Measurements from ENCODE around the gene ZBTB5. TPM values are rescaled to one million over a fixed set of nuclear protein-coding genes. Genes with fewer than 3 reads are reported as not detected.

ZBTB5 gene
- total and polyA plus RNA-seq, 2 of the 8 experiments (the other 6 are each of a cell fraction or from before 2014, with no cell fraction given), result 13.3 to 14.5 TPM

- H3K23me2 ChIP-seq (ENCODE audit: low read depth, low read length), result no peaks in the 10 kb centered on the region
- no peak overlapping the region for H3K27ac ChIP-seq (ENCODE audit: low read depth, low read length)
- 88% methylated on average over 5 of the region's 5 CpGs; no CpG with 5 or more reads in 1 of the 2 experiments for WGBS, 2 experiments (ENCODE audit: extremely low coverage in 1 of 2, insufficient coverage in 1 of 2, insufficient read length in 1 of 2, insufficient replicate concordance in 2 of 2, low coverage in 1 of 2, low lambda C conversion rate in 2 of 2, missing lambda C conversion rate in 1 of 2)
- no peak overlapping the region for H4K8ac ChIP-seq (ENCODE audit: extremely low read depth, insufficient read depth, low read length)
- H2BK120ac ChIP-seq (replicated peaks; ENCODE audit: low read depth, low read length), result no peak overlapping the region
- H3K4me3 ChIP-seq (ENCODE audit: extremely low read depth in 1 of 4, insufficient read depth in 2 of 4, low read depth in 3 of 4, low read length in 4 of 4), result no peak overlapping the region
- H3K9me3 ChIP-seq (ENCODE audit: insufficient read depth in 2 of 2, low read depth in 1 of 2, low read length in 1 of 2), result no peaks in the 10 kb centered on the region
- H4K20me1 ChIP-seq (replicated peaks in 1 of 2; ENCODE audit: control insufficient read depth in 1 of 2, insufficient read depth in 2 of 2, low read length in 2 of 2), result peaks cover 6 to 9% of the 10 kb centered on the region in 2 experiments
- TF ChIP-seq SIX5 (IDR thresholded peaks at IDR 0.05; ENCODE audit: low read depth, low read length) (no peak), SP4 (IDR thresholded peaks at IDR 0.05; ENCODE audit: low read length) (no peak), ATF2 (IDR thresholded peaks at IDR 0.05; ENCODE audit: low read length) (no peak), ASH2L (IDR thresholded peaks at IDR 0.05; ENCODE audit: low read length) (no peak), RFX5 (IDR thresholded peaks at IDR 0.05; ENCODE audit: borderline replicate concordance, low read depth, low read length) (no peak)
- peaks cover 11 to 52% (median 38%) of the 10 kb centered on the region in 4 experiments for H3K36me3 ChIP-seq (ENCODE audit: control insufficient read depth in 2 of 4, insufficient read depth in 4 of 4, low read length in 3 of 4)
- H4K5ac ChIP-seq (ENCODE audit: insufficient read length, low read depth, low read length), result no peak overlapping the region
- POLR2A ChIA-PET (ENCODE audit: partially characterized antibody), result interaction anchor here (1.1 to 3.5 kb wide), 4 partner anchors 8 to 38 kb away, joined by 3 to 15 read pairs (median 4); partner anchors contain the start of gene POLR1E
- H2BK5ac ChIP-seq (ENCODE audit: low read depth, low read length), result no peak overlapping the region
- no peak overlapping the region for H2AFZ ChIP-seq (ENCODE audit: low read length)
- H4K91ac ChIP-seq (replicated peaks; ENCODE audit: insufficient read length, low read length), result no peak overlapping the region
- no peak overlapping the region for H3K56ac ChIP-seq (replicated peaks; ENCODE audit: insufficient read length, low read depth, low read length)
- no peak overlapping the region for H3K4me2 ChIP-seq (ENCODE audit: insufficient read depth in 1 of 2, low read depth in 2 of 2, low read length in 2 of 2)
- no peaks in the 10 kb centered on the region for H3K4me1 ChIP-seq (replicated peaks in 1 of 4; ENCODE audit: control insufficient read depth in 3 of 4, insufficient read depth in 4 of 4, low read length in 3 of 4)
- FAIRE-seq, result no peak
- H3K27me3 ChIP-seq (replicated peaks in 1 of 4; ENCODE audit: control insufficient read depth in 3 of 4, extremely low read depth in 1 of 4, insufficient read depth in 3 of 4, low read length in 3 of 4), result no peaks in the 10 kb centered on the region
- CTCF ChIA-PET (ENCODE audit: partially characterized antibody), result no interaction called here
- H3K79me1 ChIP-seq (ENCODE audit: low read depth, low read length), result no peaks in the 10 kb centered on the region; the same call in 1 of the 2 replicates
- no peak overlapping the region for H2BK20ac ChIP-seq (ENCODE audit: low read length)
- H3K79me2 ChIP-seq (ENCODE audit: control insufficient read depth in 1 of 2, insufficient read depth in 2 of 2, low read length in 2 of 2), result no peaks in the 10 kb centered on the region
- H2AK5ac ChIP-seq (ENCODE audit: low read depth, low read length), result no peak overlapping the region
- H3K4ac ChIP-seq (replicated peaks; ENCODE audit: insufficient read length, low read depth, low read length), result no peak overlapping the region
- H3K23ac ChIP-seq (ENCODE audit: insufficient read length), result no peak overlapping the region
- no peak overlapping the region for H3K18ac ChIP-seq (ENCODE audit: extremely low read depth, low read length)
- DNase-seq (ENCODE audit: low read depth in 1 of 2, low spot score in 2 of 2), result no peak
- no peak overlapping the region for H2BK12ac ChIP-seq (ENCODE audit: low read depth, low read length)
- H3K14ac ChIP-seq (ENCODE audit: insufficient read length), result no peak overlapping the region
- no peak overlapping the region for H2BK15ac ChIP-seq (ENCODE audit: low read length)
- no peak overlapping the region for H3K9ac ChIP-seq (replicated peaks in 1 of 4; ENCODE audit: extremely low read depth in 1 of 4, low read depth in 3 of 4, low read length in 3 of 4)
Measured at GRCh38 chr9:37504605-37505004, 39.4 kb upstream of the ZBTB5 start.

All from H1 (cell line).